Loucy (cell line): ENCODE data around the gene PRPF38B.

ENCODE experiments used
- CTCF ChIP-seq: fragments of 200-600 bp; sonication (generic); conservative IDR thresholded peaks from 2 replicates; pipeline ENCODE4 v1.5.1; 2014; ENCODE audit warnings: mild to moderate bottlenecking, antibody characterized with exemption, low read length
- EZH2phosphoT487 ChIP-seq: fragments of 200-600 bp; IDR thresholded peaks from 2 replicates; pipeline ENCODE4 v1.6.1; 2018; ENCODE audit warnings: antibody characterized with exemption, mild to moderate bottlenecking, moderate library complexity, borderline replicate concordance

DNA sequence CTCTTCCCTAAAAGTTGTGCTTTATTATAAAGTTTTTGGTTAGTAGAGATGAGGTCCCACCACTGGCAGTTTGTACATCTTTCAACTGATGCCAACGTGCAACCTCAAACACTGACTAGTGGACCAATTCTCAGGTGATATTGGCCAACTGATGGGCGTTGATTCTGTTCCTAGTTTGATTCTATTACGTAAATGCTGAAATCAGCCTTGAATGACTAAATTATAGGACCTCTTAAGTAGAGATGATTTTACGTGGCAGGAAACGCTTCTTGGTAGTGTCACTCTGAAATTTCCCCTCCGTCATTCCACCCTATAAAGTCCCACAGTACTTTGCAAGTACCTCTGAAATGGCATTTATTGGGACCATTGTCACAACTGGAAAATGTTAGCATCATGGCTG is 11.8 kb downstream of the PRPF38B start:
- TF ChIP-seq CTCF = no peak
- TF ChIP-seq EZH2phosphoT487 = no peak
